Glomerular endothelial cell (primary cell): ENCODE measurements around the gene DCP2. TPM values are rescaled to one million over a fixed set of nuclear protein-coding genes. Genes with fewer than 3 reads are reported as not detected.

ENCODE experiments used
- DNase-seq: peaks from one replicate; pipeline ENCODE4 v3.0.0-alpha.2; 2011; ENCODE audit warnings: low read depth, low spot score; ENCODE audit errors: extremely low read depth
- total RNA-seq: library from RNA; depleted of rRNA; stranded (reverse); fragments of >200 nt; gene quantifications from 2 replicates; pipeline ENCODE4 v1.2.3, GENCODE V29; 2015

The DCP2 gene
- total RNA-seq, 1 donor from 2014 or later = 29.2 TPM

DNA sequence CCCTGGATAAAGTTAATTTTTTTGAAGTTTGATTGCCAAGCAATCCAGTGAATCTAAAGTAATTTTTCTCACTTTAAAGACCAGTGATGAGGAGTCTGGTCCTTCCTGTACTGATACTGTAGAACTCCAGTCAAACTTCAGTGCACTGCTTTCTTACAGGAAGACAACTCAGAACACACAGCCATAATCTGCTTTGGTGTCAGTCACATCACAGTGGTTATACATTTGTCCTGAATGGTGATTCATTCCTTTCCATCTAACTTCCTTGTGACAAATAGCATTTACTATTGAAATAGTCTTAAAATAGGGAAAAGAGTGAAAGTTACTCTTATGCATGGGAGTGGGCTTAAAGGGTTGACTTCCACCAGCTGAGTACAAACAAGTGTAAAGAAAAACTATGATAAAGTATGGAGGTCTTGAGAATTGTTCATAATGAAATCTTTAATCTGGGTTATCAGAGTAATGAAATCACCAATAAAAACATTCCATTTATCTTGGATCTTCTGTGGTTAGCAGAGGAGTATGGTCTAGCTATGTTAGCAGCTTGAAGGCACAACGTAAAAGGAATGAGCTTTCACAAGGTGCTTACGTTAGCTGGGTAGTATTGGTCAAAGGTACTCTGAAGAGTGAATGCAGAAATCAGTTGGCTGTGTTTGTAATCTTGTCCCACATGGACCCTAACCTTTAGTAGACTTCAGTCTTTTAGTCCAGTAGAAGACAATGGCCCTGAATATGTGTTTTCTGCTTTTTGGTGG lies 41.5 kb downstream of the DCP2 start:
- DNase-seq = no peak

DNA sequence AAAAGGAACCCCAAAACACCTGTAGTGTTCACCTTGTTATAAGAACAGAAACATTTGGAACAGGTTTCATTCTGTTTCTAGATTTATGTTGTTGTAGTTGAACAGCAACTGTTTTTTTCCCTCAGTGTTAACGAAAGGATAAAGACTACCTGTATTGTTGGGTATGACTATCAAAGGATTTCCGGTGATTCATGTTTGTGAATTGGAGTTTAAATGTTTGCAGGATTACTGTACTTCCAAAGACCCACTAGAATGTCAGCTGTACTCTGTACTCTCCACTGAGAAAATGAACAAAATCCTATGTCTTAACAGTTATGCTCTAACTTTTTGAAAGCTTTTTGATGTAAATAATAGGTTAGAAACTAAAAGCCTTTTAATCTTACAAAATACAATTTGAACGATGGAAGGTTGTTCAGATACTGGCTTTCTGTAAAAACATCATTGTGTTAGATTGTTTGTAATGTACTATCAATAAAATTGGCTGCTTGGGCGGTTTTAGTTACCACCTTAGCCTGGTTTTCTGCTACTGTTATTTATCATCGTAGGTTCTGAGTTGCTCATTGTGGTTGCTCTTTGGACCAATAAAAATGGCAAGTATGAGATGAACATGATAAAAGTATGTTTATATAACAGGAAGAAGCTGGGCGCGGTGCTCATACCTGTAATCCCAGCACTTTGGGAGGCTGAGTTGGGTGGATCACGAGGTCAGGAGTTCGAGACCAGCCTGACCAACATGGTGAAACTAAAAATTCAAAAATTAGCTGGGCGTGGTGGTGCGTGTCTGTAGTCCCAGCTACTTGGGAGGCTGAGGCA lies 44.1 kb downstream of the DCP2 start:
- DNase-seq = peak; percentile 79

DNA sequence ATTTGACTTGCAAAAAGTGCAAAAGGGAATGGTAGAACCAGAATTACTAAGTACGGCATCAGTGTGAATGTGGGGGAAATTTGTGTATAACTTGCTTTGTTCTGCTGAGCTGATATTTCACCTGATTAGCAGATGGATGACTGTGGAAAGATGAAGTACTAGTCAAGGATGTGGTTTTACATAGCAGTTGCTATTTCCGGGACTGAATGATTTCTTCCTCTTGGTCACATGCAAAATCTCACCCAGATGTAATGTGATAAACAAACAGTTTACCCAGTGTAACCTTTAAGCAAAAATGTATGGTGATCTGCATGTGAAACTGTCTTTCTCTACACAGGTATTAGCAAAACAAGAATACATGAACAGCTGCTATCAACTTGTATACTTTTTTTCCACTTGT lies 46.1 kb downstream of the DCP2 start:
- DNase-seq = no peak

DNA sequence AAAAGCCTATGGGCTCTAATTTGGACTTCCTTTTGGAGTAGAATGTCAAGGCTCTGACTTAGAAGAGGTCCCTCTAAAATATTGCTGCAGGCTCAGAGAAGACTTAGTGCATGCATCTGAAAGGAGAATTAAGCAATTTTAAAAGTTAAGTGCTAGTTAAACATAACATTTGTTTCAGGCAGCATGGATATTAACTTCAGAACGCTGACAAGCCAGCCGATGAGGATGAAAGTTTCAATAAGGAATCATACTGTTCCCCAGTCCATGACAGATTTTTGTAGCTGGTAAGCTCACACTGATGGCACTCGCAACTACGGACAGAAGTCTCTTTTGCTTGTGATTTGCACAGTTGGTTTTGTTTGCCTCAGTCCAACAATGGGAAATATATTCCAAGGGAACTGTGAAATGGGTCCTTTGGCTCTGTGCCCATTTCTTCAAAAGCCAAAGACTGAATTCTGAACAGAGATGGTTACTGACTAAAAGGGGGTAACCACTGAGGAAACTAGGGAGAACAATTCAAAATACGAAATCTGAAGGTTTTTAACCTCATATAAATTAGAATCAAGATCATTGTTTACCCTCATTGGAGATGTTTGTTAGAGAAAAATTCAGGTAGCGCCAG lies 47.6 kb downstream of the DCP2 start:
- no peak for DNase-seq

DNA sequence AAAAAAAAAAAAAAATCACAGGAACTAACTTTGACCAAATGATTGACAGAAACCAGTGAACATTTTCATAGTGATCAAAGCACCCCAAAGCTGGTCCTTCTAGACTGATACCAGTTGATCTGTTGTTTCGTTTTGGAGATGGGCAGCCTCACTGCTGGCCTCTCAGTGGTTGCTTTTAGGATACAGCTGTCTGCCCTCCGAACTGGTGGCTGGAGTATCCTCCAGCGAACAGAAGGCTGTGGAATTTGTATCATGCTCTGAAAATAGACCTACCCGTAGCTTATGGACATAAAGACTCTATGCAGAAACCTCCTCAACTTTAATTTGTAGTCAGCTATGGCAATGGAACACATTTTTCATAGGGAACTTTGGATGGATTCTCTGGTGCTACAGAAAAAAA lies 49.0 kb downstream of the DCP2 start:
- DNase-seq = no peak

DNA sequence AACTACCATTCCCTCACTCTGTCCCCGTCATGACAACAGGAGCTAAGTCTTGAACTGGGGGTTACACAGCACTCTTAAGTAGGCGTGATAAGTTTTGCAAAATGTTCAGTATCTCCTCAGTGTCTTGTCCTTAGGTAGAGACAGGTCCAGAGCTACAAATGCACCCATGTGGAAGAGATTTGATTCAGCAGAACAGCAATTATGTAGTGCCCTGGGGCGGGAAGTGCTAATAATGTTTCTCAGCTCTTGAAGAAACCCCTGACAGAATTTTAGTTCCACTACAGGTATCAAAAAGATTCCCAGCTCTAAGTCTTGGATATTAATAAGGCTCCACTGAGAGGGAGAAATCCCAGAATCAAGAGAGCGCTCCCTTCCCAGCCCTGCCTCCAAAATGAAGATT lies 49.6 kb downstream of the DCP2 start:
- DNase-seq = no peak

DNA sequence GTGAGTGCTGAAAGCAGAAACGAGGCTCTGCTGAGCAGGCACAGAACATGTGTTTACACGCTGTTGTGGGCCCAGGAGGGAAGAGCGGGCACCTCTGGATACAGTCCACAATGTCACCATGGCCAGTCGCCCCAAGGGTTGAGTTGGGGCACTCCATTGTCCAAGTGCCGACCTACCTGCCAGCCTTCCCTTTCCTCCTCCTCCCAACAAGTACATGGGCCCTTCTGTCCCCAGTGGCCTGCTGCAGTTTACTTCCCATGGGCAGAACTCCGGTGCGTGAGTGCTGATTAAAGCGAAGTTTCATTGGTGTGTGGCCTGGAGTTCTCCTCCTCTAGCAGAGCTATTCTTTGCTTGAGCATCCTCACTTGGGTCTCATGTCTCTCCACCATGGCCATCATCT lies 50.4 kb downstream of the DCP2 start:
- DNase-seq = no peak

DNA sequence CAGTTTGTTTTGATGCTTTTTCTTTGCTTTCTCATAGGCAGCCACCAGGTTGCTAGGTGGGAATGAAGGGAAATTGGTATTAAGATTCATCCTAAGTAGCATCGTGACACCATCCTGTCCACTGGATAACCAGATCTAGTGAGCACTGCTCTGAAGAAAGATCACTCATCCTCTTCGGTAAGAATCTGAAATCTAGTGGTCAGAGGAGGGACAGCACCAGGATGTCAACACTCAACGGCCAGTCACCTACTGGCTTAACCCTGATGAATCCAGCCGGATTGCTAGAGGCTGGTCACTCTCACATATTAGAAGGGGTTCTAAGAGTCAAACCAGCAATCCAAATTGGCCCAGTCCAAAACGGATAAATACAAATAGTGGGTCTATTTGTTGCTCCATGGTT lies 50.8 kb downstream of the DCP2 start:
- no peak for DNase-seq

DNA sequence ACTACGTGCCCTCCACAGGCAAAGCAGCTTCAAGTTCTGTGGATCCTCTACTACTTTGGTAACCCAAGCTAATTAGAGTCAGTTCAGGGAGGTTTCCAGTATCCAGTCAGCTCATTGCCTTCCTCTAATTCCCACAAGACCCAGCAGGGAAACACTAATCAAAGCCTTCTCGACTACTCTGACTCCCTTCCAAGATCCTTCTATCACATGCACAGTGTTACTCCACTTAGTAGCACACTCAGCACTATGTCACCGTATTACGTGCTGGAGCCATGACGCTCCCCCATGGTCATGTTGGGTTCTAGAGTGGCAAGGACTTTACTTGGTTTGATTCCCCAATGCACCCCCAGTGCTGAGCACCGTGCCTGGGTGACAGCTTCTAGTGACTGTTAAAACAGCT lies 53.0 kb downstream of the DCP2 start:
- DNase-seq = no peak

DNA sequence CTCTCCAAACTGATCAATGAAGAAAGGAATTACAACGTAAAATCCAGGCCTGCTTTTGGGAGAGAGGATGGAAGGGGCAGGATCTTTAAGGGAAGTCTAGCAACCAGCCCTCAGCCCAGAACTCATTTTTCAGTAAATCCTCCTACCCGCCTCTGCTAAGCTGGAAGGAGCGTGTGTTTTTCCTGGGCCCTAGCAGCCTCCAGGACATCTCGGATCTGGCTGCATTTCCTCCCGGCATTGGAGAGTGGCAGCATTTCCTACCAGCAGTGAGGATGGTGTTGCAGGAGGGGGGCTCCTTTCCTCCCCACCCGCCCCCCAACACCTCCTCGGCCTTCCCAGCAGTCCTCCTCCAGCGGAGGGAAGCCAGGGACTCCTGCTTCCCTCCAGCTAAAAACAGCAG lies 54.5 kb downstream of the DCP2 start:
- no peak for DNase-seq

DNA sequence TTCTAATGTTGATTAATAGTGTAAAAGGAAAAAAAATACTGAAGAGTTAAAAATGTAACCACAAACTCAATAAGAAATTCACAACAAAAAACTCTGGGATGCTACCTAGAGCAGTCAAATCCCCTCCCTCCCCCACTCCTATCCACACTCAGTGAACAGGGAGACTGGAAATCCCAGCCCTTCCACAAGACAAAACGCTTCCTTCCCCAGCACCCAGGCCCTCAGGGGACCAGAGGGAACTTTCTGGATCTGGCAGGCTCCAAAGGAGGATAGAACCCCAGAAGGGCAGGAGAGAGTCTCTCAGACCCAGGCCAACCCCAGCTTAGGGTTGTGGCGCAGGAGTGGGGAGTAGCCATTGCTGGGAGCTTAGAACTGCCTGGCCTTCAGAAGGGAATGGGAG lies 55.0 kb downstream of the DCP2 start:
- DNase-seq = no peak

DNA sequence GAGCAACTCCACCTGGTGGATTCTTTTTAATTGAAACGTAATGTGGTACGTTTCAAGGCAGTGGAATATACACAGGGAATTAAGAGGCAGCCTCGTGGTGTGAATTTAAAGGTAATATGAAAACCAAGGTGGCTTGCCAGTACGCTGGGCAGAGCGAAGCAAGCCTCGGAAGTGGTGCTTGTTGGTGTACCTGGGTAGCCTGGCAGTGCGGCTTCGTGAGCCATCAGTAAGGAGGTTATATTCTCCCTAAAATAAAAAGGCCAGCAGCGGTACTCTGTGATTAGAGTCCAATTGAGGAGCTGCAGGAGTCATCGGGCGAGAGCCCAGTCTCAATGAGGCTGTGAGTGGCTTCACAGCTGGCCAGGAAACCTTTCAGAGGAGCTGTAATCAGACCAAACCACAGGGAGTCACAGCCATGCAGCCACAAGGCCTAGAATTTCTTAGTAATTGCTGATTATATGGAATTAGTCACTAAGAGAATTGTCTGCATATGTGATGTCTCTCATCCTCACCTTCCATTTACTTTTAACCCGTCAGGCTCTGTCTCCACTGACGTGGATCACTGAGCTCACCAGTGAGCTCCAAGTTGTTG lies 57.7 kb downstream of the DCP2 start:
- DNase-seq = no peak

DNA sequence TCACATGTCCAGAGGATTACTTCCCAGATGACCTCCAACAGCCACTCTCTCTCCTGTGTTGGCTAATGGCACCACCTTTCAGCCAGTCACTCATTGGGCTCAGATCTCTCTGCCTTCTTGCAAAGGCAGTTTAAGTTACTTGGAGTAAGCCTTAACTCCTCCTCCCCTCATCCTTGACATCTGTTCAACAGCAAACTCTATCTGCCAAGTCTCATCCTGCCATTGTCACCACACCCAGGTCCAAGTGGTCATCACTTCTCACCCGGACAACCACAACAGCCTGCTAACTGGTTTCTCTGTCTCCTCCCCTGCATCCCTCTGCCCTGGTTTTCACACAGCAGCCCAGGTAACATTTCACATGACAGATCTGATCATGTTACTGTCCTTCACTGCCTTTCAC lies 58.5 kb downstream of the DCP2 start:
- no peak for DNase-seq

DNA sequence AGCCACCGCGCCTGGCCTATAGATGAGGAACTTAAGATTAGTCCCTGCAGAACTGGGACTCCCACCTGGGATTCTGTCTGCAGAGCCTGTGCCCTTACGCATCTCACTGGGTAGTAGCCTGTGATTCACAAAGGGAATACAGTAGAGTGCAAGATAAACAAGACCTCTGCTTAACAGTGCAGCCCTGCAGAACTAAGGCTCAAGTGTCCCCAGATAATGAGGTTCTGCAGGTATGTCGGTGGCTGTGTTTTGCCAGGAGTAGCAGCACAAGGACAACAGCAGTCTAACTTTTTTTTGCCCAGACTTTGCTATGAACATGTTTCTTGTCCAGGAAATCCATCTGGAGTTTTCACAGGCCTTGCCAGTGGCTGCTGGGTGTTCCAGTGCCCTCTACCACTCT lies 59.7 kb downstream of the DCP2 start:
- no peak for DNase-seq

DNA sequence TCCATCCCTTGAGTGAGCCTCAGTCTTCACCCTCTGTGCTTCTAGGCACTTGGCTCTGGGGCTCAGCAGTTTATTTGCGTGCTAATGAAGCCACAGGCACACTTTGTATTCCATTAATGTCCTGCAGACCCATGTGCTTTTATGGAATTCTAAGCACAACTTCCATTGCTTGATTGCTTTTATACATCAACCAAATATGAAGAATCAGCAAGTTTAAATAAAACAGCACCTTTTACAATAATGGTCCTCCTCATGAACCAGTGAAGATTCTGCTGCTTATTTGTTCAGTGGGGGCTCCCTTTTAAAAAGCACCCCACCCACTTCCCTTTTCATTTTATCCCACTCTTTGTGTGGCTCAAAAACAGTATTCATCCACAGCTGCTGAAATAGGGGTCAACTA lies 60.2 kb downstream of the DCP2 start:
- DNase-seq = no peak

DNA sequence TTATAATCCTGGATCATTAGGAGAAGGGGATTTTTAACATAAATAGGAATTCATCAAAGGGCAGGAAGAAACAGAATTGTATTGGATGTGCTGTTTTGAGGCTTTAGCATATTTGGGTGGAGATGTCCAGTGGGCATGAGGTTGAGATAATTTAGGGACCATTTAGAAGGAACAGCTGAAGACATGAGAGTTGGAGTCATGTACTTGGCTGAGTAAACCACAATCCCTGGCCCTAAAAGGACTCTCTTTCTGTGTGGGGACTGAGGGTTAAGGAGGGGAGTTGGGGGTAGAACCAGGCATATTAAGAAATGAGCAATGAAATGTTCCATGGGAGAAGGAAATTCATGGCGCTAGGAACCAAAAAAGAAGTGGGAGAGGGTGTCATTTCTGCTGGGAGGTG lies 61.5 kb downstream of the DCP2 start:
- DNase-seq = no peak

DNA sequence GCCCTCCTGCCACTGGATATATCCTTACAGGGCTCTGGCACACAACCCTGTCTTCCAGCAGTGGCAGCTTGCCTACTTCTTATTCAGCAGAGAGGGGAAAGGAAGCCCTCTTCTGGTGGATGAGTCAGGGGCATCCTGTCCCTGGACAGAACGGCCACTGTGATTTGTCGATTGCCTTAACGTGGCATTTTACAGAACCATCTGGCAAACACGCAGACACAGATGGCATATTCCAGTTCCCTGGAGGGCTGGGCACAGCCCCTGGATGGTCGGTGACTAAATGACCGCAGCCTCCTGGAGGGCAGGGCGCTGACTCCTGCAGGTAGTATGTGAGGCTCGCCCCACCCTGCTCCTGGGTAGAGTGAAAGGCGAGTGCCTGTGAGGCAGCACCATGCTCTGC lies 62.1 kb downstream of the DCP2 start:
- DNase-seq = no peak

DNA sequence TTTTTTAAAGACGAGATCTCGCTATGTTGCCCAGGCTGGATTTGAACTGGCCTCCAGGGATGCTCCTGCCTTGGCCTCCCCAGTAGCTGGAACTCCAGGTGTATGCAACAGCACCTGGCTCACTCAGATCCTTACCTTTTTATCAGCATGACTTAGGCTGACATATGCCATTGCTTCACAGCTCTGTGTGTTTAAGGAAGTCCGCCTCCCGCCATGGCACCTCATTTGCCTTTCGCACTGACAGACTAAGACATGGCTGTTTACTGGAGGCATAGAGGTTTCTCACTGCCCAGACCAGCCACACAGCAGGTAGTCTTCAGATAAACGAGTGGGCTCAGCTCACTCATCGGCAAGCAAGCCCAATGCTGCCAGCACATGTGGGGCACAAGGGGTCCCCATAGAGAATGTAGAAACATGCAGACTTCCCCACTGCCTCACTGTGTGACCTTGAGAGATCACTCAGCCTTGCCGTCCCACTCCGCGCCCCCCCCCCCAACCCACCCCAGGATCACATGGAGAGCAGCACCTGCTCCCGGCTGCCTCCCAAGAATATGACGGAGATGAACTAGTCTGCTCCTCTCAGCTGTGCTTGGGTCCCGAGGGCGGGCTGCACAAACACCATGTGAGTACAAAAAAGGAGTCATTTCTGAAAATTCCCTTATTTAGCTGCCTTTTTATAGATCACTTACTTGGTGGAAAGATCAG lies 62.8 kb downstream of the DCP2 start:
- DNase-seq = no peak

DNA sequence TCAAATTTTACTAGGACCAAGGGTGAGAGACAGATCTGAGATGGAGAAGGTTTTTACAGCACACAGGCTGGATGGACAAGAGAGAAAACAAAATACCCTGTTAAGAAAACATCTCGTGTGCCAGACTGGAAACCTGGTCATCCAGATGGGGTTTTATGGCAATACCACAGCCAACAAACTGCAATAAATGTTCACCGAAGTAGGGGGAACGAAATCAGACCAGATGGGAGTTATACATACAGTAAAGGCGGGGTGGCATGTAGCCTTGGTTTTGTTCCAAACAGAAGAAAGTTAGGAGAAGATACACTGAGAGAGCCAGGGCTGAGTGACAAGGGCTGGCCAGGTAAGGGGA lies 63.3 kb downstream of the DCP2 start:
- DNase-seq = no peak

DNA sequence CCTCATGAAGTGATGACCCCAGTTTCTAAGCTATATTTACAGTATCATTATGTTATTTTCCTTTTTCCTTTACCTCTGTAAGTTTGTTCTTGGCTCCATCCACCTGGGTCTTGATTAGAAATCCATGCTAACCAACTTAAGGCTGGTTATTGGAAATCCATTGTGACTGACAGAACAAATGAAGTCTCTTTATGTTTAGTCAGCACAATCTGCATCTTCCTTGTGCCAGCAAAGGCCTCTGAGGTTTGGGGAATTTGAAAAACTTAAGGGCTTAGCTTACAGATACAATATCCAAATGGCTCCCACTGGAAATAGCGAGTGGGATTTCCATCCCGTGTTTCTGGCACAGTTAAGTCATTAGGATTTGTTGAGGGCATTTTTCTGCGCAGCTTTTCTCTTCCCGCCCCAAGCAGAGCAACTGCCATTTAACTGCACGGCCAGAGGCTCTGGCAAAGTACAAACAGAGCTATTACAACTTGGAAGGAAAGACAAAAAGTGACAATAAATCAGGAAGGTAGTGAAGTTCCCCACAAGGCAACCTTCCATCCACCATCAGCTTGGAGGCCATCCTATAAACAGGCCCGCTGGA lies 64.2 kb downstream of the DCP2 start:
- DNase-seq = no peak
